HG03196 (cell line): ENCODE data around the gene THBS1.

Source experiments
- ATAC-seq: cut with Tn5 transposase; IDR thresholded peaks from one replicate; pipeline ENCODE4 v1.9.1; 2021; ENCODE audit not compliant: unreplicated experiment

THBS1 gene

DNA sequence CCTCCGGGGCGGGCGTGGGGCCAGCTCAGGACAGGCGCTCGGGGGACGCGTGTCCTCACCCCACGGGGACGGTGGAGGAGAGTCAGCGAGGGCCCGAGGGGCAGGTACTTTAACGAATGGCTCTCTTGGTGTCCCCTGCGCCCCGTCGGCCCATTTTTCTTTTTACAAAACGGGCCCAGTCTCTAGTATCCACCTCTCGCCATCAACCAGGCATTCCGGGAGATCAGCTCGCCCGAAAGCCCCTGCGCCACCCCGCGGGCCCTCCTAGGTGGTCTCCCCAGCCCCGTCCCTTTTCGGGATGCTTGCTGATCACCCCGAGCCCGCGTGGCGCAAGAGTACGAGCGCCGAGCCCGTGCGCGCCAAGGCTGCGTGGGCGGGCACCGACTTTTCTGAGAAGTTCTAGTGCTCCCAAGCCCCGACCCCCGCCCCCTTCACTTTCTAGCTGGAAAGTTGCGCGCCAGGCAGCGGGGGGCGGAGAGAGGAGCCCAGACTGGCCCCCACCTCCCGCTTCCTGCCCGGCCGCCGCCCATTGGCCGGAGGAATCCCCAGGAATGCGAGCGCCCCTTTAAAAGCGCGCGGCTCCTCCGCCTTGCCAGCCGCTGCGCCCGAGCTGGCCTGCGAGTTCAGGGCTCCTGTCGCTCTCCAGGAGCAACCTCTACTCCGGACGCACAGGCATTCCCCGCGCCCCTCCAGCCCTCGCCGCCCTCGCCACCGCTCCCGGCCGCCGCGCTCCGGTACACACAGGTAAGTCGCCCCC lies at the start of gene THBS1:
TSS of gene THBS1 (plus strand) at position 595 of the 757 bp plus-strand sequence. CDS start 779 bp downstream, outside the sequence.
- ATAC-seq, result no peak

DNA sequence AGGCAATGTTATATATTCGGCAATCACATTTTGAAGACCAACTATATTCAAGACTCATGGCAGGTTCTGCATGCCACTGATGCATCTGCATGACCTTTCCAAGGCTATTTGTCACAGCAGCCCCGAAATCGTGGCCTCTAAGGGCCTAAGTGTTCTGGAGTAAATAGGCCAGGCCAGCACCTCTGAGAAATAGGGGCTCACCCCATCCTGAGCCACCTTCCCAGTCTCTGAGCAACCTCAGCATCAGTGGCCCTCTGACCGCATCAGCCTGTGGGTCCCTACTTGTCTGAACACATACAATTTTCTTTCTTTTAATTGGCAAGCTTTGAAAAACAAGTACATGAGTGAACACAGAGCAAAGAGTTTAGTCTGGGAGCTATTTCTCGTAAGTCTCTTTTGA lies 45.9 kb upstream of the THBS1 start:
- ATAC-seq, result no peak

DNA sequence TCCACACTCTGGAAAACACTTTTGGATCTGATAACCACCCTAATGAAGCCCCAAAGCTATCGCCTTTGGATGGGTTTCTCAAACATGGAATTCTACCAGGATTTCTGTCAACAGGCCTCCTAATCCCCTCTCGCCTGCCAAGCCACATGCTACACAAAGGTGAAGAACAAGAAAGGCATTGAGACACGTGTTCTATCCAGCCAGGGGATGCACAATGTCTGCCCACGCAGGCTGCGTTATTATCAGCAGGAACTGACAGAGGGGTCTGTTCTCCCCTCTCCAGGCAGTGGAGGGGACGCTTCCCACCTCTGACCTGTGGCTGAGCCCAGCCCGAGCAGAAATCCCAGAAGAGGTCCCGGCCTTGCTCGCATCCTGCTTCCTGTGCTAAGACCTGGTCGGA lies 45.4 kb upstream of the THBS1 start:
- ATAC-seq, result no peak

DNA sequence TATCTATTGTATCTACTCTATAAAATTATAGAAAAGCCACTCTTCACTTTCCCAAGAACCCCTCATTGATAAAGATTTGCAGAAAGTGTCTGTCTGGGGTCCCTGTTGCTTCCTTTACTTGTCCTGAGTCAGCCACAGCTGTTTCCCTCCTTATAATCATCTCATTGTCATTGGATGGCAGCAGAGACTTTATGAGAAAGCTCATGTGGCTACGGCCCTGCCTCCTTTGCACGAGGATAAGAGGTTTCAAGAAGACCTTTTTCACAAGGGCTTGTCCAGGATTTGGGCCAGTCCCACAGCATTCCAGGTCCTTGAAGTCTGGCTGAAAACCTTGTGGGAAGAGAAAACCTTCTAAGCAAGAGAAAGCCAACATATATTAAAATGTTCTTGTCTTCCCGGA lies 41.9 kb upstream of the THBS1 start:
- ATAC-seq, result no peak

DNA sequence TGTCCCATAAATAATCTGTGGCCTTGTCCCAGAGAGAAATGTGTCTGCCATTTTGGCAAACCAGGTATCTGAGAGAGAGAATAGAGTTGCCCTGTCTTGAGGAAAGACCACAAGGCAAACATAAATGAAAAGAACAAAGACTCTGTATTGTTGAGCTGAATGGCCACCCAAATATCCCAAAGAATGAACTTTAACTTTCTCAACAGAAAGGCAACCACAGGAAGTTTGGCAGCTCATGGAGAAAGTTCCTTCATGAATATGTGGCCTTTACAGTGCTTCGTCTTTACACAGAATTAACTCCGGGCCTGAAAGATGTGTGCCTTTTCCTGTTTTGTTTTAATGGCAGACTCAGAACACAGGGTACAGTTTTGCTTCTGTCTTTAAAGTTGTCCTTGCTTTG lies 41.4 kb upstream of the THBS1 start:
- ATAC-seq, result no peak

DNA sequence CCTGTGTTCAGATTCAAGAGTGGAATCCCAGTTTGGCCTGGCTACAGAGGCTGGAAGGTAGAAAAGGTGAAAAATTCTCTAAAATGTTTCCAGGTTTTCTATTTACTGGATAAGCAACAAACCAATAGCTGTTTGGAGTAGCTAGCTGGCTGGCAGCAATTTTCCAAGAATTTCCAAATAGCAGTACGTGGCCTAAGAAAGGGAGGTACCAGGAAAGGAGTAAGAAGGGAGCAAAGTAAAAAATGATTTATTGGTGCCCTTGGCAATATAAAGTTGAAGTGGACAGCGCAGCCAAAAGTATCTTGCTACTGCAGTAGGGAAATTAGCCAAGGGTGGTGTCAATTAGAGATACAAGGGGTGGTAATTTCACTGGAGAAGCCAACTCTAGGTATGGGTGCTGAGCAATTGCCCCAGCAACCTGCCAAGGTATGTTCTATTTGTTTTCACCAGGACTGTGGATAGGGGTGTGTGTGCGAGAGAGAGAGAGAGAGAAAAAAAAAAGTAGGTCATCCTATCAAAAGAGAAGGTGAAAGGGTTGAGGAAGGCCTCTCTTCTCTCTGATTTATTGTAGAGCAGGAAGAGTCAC lies 40.8 kb upstream of the THBS1 start:
- no peak for ATAC-seq

DNA sequence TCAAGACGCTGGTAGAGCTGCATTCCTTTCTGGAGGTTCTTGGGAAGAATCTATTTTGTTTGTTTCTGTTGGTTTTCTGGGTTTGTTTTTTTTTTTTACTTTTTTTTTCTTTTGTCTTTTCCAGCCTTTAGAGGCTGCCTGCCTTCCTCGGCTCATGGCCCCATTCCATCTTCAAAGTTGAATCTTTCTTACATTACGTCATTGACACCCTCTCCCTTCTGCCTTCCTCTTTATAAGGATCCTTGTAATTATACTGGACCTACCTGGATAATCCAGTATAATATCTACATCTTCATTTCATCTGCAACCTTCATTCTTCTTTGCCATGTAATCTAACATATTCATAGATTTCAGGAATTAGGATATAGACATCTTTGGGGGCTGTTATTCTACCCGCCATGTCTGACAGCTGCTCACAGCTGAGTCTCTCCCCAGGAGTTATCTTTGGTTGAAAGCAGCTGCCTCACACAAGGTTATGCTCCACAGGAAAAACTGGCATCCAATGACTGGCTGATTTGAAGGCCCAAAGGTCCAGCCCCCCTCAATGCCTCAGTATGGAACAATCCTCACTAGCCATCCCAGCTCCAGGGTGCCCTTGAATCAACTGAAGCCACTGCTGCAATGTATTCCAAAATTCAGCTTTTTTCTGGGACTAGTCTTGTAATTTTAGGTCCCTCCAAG lies 38.4 kb upstream of the THBS1 start:
- no peak for ATAC-seq

DNA sequence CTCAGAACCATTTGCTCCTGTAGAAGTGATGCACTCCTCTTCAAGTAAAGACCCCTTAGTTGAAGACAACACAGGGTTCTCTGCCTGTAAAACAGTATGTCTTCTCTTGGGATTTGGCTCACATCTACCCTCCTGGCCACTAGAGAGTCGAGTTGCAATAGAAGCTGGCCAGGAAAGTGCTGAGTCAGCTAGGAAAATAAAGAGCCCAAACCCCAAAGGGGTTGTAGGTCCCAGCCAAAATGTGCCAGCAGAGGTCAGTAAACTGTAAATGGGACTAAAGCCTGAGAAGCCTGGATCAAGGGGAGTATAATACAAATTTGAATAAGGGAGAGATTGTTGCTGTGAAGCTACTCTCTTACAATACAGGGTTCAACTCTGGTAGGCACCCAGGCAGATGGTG lies 37.2 kb upstream of the THBS1 start:
- no peak for ATAC-seq

DNA sequence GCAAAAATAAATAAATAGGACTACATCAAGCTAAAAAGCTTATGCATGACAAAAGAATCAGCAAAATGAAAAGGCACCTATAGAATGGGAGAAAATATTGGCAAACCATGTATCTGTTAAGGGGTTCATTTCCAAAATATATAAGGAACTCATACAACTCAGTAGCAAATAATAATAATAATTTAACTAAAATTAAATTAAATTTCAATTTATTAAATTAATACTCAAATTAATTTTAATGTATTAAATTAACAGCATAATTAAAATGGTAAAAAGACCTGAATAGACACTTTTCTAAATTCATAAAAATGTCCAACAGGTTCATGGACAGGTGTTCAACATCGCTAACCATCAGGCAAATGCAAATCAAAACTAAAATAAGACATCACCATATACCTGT lies 34.0 kb upstream of the THBS1 start:
- no peak for ATAC-seq

DNA sequence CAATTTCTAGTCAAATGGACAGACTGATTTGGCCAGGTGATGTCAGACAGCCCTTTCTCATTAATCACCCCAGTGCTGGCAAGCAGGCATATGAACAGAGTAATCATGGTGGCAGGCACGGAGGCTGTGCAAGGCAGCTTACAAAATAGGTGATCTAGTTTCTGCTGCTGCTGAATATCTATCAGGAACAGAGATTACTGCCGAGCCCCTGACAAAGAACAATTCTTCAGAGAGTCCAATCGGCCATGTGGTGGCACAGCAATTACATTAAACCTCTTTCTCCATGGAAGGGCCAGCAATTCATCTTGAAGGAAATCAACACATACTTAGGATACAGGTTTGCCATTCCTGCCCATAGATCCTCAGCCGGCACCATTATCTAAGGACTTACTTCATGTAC lies 32.3 kb upstream of the THBS1 start:
- no peak for ATAC-seq

DNA sequence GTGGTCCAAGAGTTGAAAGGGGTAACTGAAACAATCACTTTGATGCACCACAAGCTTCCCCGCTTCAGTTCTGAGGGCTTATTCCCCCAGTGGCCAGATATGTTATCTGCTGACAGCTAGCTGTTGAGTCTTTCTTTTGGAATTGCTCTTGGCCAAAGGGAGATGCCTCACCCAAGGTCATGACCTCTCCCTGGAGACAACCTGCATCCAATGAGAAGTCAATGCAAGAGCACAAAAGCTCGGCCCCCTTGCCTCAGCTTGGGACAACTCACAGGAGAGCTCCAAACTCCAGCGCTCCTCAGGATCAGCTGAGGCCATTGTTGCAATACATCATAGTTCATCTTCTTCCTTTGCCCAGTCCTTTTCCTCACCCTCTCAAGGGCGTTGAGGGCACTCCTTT lies 31.0 kb upstream of the THBS1 start:
- ATAC-seq, result no peak

DNA sequence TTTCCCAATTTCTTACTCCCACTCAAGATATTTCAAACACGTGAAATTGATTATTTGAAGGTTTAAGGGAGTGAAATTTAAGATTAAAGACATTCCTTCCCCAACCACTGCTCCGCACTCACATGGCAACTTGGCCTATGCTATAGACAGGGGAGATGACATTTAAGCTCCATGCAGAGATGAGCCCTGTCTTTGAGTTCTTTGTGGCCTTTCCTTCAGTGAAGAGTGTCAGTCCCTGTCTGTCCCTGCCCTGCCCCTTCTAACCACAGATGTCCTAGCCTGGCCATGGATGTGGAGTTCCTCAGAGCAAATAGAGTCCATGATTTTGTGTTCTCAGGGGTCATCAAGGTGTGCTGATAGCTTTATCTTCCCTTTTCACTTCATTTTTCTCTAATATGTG lies 29.4 kb upstream of the THBS1 start:
- no peak for ATAC-seq

DNA sequence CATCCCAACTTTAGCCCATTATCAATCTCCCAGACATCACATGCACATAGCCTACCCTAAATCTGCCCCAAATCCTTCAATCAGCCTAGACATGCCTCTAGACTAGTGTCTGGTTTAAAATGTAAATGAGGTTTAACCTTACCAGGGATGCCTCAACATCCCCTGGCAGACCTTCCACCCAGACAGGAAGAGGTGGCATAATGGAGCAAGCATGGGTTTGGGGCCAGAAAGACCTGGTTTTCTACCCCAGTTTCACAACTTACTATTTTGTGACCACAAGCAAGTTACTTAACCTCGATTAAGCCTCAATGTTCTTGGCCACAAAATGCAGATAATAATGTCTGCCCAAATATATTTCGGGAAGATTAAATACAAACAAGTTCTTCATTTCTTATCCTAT lies 28.3 kb upstream of the THBS1 start:
- ATAC-seq, result no peak

DNA sequence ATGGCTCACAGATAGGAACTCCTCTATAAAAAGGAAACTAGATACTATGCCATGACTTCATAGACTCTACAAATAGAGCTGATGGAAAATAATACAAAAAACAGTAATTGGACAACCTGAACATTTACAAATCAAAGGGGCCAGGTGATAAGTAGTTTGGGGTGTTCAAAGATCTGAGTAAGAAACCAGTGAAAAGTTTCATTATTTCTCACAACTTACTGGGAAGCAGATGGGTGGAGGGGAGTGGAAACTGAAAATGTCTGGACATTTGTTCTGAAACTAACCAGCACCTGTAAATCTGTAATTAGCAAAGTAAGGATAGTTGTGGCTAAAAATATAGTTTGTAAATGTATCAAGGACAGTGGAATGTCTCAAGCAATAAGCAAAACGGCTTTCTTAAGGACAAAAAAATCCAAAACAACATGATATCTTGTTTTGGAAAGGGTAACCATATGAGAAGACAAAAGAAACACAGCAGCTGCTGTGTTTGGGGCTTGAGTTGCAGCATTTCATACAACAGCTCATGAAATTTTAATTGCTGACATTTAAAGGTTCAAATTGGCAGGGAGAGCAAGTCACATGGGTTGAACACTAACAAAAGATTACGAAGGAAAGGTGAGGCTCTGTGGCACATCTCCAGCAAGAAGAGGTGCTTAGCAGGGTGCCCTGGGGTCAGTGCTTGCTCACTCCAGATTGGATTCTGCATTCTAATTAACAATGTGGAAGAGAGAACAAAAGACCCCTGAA lies 26.8 kb upstream of the THBS1 start:
- ATAC-seq, result no peak

DNA sequence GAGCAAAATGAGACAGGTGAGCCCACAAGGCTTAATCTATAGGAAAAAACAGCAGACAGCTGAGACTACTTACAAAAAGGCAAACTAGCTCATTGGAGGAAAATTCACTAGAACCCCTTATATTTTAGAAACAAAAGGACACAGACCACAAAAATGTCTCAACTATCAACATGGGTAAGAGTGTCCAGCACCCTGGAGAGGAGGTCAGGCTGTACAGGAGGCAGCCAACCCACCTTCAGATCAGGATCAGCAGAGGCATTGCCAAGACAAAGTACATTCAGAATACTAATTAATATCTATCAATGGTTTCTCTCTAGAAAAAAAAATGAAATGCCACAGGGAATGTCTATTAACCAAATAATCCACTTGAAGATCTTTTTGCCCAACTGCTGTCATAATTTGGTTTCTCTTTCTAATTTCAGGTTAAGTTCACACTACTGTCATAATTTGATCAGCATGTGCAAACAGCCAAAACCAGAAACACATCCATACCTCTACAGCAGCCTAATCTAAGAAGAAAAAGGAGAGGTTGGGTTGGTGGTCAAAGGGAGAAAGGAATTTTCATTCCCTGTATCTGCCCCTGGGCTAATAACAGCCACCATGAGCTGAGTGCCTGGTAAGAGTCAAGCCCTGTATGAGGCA lies 26.0 kb upstream of the THBS1 start:
- no peak for ATAC-seq

DNA sequence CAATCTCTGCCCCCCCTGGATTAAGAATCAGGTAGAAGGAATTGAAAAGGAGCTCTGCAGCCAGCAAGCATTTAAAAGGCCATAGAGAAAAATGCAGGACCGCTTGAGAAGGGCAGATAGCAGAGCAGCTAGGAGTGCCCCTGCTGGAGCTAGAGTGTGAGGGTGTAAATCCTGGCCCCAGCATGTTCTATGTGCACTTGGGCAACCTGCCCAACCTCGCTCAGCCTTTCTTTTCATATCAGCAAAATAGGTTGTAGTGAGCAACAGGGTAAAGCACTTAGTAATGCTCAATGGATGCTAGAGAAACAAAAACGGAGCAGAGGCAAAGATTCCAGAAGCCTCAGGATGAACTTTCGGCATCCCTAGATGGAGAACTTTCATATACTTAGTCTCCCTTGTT lies 25.0 kb upstream of the THBS1 start:
- ATAC-seq, result no peak

DNA sequence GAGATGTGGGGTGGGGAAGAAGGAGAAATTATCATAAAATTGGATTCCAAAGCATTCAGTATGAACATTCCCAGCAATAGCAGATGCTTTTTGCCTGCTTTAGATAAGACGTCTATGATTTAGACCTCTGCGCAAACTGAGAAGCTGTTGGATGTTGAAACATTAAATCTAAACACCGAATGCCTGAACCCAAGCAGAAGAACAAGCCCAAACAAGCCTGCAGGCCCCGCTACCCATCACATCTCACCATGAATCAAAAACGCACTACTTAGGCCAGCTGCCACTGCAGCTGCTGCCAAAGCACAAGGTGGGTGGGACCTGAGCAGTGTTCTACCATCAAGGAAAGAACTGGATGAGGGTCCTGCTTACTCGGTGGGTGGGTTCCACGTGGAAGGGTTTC lies 24.4 kb upstream of the THBS1 start:
- no peak for ATAC-seq

DNA sequence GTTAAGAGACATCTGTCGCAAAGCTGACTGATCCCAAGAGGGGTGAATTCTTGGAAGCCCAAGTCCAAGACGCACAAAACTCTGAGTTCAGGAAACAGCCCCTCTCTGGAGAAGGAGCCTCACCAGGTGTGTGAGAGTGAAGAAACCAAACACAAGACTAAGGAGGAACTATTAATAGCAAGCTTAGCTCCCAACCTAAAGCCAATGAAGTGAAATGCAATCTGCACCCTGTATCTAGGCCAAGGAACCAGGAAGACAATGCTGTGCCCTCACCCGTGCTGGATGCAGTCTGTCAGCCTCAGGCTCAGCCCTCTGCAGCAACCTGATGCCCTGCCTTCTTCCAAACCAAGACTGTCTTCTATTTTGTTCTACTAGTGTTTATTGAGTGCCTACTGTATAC lies 22.5 kb upstream of the THBS1 start:
- ATAC-seq, result no peak

DNA sequence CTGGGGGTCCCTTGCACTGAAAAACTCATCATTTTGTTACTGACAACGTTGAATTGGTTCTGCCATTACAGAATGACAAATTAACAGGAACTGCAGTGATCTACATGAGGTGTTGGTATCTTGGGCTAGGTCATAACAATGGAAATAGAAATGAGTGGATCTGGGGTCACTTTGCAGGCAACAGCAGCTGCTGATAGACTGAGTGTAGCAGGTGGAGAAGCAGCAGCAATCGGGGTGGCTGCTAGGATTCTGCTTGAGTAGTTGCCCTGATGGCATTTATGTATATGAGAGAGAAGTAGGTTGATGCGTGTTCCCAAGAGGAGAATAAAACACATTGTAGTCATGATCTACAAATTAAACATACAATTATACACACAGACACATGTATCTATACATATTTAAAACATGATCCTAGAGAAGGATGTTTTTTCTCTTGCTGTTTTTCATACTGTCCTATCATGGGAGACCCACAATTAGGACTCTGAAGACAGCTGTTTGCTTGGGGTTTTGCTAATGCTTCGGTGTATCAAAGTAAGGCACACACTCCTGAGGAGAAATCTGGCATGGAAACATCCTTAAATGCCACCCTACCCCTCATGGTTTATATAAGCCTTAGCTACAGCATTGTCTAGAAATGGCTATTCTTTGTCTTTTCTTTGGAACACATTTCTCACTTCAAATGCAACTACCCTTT lies 15.8 kb upstream of the THBS1 start:
- no peak for ATAC-seq

DNA sequence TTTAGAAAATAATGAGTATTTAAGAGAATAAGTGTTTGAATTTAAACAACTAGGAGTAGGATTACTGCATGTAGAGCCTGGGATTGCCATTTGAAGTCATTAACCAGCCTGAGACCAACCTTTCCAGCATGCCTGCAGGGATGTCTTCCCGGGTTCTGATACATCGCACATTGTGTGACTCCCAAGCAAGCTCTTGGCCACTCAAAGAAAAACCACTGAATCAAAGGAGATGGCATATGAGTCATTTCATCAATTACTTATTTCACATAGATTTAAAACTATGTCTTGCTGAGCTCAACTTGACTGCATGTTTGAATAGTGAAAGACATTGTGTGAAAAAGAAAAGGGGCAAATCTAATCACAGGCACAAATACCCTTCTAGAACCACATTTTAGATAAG lies 15.0 kb upstream of the THBS1 start:
- ATAC-seq, result no peak

DNA sequence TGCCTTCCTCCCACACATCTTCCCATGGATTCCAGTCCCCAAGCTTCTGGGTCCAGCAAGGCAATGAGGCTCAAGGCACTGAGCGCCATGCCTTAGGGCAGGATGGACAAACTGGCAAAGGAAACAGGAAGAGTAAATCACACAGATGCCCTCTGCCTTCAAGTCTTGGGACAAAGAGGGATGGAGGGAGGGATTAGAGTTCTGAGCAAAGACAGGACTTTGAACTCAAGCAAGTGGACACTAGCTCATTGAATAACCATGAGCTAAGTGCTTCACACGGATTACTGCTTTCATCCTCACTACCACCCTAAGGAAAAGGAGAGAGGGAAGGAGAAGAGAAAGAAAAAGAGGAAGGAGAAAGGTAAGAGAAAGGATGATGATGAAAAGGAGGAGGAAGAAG lies 7.6 kb upstream of the THBS1 start:
- ATAC-seq, result no peak
